Effector memory CD4-positive, alpha-beta T cell (primary cell): ENCODE measurements around the gene ZNF318.
"Not testable (repeated sequence)": the region's sequence is repeated elsewhere in the genome, so short reads cannot be mapped to it uniquely, and the experiment has no call there.

Source experiments
- DNase-seq, 3 donors: peaks; one replicate each; pipeline ENCODE4 v3.0.0-alpha.2; 2020
- H3K27ac ChIP-seq: 2 replicates; pipeline ENCODE4 v1.7.0; 2013; ENCODE audit warnings: mild to moderate bottlenecking, low read length, moderate library complexity; ENCODE audit not compliant: insufficient read depth, poor library complexity, severe bottlenecking
- H3K27me3 ChIP-seq: replicated peaks from 2 replicates; pipeline ENCODE4 v1.7.0; 2013; ENCODE audit warnings: mild to moderate bottlenecking, low read length; ENCODE audit not compliant: insufficient read depth, control insufficient read depth, poor library complexity, severe bottlenecking
- H3K36me3 ChIP-seq: 2 replicates; pipeline ENCODE4 v1.7.0; 2013; ENCODE audit warnings: mild to moderate bottlenecking, low read length, moderate library complexity; ENCODE audit not compliant: control insufficient read depth, insufficient read depth
- H3K4me1 ChIP-seq: 2 replicates; pipeline ENCODE4 v1.7.0; 2013; ENCODE audit warnings: low read length, mild to moderate bottlenecking; ENCODE audit not compliant: control insufficient read depth, insufficient read depth, poor library complexity, severe bottlenecking
- H3K4me3 ChIP-seq: 2 replicates; pipeline ENCODE4 v1.7.0; 2013; ENCODE audit warnings: low read length, low read depth, mild to moderate bottlenecking; ENCODE audit not compliant: insufficient read depth, poor library complexity, severe bottlenecking
- H3K9me3 ChIP-seq: 2 replicates; pipeline ENCODE4 v1.7.0; 2013; ENCODE audit warnings: mild to moderate bottlenecking, low read length, moderate library complexity; ENCODE audit not compliant: control insufficient read depth

The ZNF318 gene

DNA sequence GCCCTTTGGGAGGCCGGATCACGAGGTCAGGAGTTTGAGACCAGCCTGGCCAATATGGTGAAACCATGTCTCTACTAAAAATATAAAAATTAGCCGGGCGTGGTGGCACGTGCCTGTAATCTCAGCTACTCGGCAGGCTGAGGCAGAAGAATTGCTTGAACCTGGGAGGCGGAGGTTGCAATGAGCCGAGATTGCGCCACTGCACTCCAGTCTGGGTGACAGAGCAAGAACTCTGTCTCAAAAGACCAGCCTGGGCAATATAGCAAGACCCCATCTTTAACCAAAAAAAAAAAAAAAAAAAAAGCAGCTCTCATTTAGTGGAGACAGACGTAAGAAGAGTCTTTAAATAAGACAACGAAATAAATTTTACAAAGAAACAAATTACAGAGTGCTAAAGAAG lies 23.2 kb downstream of the ZNF318 start:
- H3K27ac ChIP-seq, H3K9me3 ChIP-seq, DNase-seq, H3K4me1 ChIP-seq, H3K4me3 ChIP-seq, H3K27me3 ChIP-seq: not testable (repeated sequence)
- peaks cover 56% of the 10 kb centered on the region for H3K36me3 ChIP-seq

DNA sequence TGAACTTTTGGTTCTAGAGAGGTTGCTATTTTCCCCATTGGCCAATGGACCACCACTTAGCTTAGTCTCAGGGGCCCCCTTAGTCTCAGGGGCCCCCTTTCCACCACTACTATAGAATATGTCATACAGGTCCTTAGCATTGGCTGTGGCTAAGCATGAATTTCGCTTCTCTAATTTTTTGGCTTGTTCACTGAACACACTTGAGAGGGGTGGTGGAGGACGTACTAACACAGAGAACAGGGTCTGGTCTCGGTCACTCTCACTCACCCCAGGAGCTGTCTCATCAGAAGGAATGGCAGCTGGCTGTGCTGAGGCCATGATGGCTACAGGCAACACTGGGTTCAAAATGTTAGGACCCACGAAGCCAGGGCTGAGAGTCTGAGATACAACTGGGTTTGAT lies 30.3 kb downstream of the ZNF318 start:
- no peaks in the 10 kb centered on the region for H3K27me3 ChIP-seq
- H3K36me3 ChIP-seq = peaks cover 60% of the 10 kb centered on the region
- H3K9me3 ChIP-seq = no peaks in the 10 kb centered on the region
- DNase-seq = no peak
- H3K4me3 ChIP-seq = no peak overlapping the region
- H3K27ac ChIP-seq = no peak overlapping the region
- H3K4me1 ChIP-seq = no peaks in the 10 kb centered on the region

DNA sequence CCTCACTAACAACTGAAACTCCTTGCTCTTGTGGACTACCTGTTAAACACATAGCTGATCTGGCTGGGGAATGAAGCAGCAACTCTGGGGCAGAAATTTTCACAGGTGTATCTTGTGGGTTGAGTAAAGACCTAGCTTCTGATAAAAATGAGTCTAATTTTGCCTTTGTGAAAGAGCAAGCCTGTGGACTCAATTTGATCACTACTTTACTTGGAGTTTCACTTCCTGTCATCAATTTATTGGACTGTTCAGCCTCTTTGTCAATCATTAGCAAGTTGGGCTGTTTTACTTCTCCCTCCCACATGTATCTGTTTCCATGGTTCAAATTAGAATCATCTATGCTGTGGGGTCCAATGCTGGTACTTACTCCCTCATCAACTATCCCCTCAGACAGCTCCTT lies 31.2 kb downstream of the ZNF318 start:
- no peaks in the 10 kb centered on the region for H3K9me3 ChIP-seq
- H3K4me1 ChIP-seq = no peaks in the 10 kb centered on the region
- no peak overlapping the region for H3K27ac ChIP-seq
- no peak for DNase-seq
- no peaks in the 10 kb centered on the region for H3K27me3 ChIP-seq
- peaks cover 53% of the 10 kb centered on the region for H3K36me3 ChIP-seq
- no peak overlapping the region for H3K4me3 ChIP-seq

DNA sequence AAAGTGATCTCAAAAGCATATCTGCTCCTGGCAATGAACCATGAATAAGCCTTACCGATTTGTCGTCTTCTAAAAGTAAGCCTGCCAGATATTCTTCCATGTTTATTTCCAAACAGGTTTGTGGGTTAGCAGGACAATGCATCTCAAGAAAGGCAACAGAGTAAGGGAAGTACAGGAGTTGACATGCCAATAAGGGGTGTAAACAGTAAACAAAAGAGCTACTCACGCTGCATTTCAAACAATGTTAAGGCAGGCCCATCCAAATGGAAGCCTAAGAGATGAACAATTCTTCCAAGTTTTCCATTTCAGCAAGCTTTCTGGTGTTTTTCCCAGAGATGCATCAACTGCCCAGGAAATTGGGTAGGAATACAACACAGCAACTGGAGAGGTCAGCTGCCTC lies 33.1 kb downstream of the ZNF318 start:
- Histone ChIP-seq H3K4me1 (peaks cover 7% of the 10 kb centered on the region), H3K4me3 (no peak overlapping the region), H3K36me3 (peaks cover 35% of the 10 kb centered on the region), H3K27me3 (no peaks in the 10 kb centered on the region), H3K27ac (no peak overlapping the region), H3K9me3 (no peaks in the 10 kb centered on the region)
- DNase-seq = no peak

DNA sequence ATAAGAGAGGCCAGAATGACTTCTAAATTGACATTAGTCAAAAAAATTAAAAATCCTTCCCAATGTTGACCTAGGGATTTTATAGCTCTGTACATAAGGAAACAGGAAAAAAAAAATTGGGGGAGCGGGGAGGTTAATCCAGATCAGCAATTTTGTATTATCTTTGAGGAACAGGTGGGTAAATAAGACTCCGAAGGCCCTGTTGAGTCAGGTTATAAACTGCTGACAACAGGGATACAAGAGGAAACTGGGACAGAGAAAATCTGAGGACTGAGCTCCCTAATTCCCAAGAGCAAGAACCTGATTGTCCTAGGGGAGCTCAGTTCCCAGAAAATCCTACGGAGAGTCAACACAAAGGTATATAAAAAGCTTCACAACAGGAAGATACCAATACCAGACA lies 34.0 kb downstream of the ZNF318 start:
- H3K4me3 ChIP-seq = no peak overlapping the region
- no peaks in the 10 kb centered on the region for H3K27me3 ChIP-seq
- DNase-seq = no peak
- H3K9me3 ChIP-seq = no peaks in the 10 kb centered on the region
- H3K36me3 ChIP-seq = peaks cover 26% of the 10 kb centered on the region
- no peak overlapping the region for H3K27ac ChIP-seq
- H3K4me1 ChIP-seq = peaks cover 13% of the 10 kb centered on the region

DNA sequence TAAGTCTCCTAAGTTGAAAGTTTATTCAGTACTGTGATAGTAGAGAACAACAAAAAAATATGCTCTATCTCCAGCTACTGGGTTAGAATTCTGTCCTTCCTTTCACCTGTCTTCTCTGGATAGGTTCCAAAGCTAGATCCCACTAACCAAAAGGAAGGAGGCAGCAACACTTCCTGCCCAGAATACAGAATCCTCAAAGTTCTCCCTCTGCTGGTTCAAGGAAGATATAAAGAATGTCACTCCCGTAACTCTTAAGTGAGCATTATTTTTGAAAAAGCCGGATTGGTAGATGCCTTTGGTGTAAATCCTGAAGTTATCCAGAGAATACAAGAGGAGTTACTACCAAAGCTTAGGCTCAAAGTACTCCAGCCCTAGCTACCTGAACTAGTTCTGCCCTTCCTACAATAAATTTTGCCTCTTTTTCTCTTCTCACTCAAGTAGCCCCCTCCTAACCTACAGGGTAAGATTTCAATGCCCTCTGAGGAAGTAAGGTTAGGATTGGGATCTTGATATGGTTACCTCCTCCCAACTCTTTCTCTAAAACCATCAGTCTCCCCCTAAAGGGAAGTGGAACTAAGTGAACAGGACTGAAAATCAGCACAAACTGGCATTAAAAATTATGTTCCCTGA lies 34.9 kb downstream of the ZNF318 start:
- no peak overlapping the region for H3K27ac ChIP-seq
- no peak for DNase-seq
- no peaks in the 10 kb centered on the region for H3K9me3 ChIP-seq
- peaks cover 17% of the 10 kb centered on the region for H3K36me3 ChIP-seq
- peaks cover 13% of the 10 kb centered on the region for H3K4me1 ChIP-seq
- no peak overlapping the region for H3K4me3 ChIP-seq
- H3K27me3 ChIP-seq = no peaks in the 10 kb centered on the region

DNA sequence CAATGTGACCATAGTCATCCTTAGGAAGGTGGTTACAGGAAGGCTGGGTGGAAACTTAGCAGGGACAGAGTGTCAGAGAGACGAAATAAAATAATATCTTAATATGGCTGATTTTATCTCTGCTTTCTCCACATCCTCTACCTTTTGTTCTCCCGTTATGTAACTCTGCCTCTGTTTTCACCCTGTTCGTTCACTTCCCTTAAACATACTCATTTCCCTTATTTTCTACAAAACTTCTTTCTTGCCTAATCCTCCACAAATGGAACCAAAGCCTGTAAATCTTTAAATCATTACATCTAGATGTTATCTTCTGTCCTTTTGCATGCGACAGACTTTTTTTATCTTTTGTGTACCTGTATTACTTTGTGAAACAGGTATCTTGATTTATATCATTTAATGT lies 37.6 kb downstream of the ZNF318 start:
- peaks cover under 1% of the 10 kb centered on the region for H3K36me3 ChIP-seq
- H3K27me3 ChIP-seq = no peaks in the 10 kb centered on the region
- no peaks in the 10 kb centered on the region for H3K9me3 ChIP-seq
- peaks cover 13% of the 10 kb centered on the region for H3K4me1 ChIP-seq
- no peak overlapping the region for H3K4me3 ChIP-seq
- DNase-seq = no peak
- H3K27ac ChIP-seq = no peak overlapping the region

DNA sequence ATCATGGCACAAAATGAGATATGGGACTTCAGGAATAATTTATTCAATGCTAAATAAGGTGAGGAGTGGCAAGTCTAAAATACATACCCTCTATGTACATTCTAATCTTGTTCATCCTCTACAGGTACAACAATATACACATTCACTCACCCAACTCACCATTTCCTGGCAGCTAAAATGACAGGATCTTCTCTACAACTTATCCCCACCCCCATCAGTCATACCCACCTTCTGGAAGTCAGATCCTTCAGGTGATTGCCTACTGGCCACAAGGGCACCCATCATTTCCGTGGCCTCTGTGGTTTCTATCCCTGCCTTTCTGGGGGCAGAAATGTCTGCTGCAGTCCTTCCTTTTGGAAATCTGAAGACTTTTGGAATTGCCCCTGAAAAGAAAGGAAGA lies 38.0 kb downstream of the ZNF318 start:
- DNase-seq = no peak

DNA sequence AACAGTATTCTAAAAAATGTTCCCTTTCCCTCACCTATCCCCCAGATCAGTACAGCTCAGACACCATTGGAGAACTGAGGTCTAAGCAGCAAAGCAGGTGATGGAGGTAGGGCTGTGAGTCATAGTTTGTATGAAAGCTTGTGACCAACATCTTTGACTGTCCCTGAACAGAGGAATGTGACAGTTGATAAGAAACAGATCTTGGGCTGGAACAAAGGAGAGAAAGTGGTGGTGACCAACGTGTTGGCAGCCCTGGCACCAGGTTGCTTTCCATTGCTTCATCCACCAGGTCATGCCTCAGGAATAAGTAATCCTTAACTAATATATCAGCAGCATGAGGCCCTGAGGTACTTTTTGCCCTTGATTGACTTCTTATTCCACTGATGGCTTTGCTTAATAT lies 40.9 kb downstream of the ZNF318 start:
- no peaks in the 10 kb centered on the region for H3K9me3 ChIP-seq
- H3K4me3 ChIP-seq = no peak overlapping the region
- H3K4me1 ChIP-seq = peaks cover 13% of the 10 kb centered on the region
- no peak for DNase-seq
- H3K27ac ChIP-seq = no peak overlapping the region
- no peaks in the 10 kb centered on the region for H3K36me3 ChIP-seq
- no peaks in the 10 kb centered on the region for H3K27me3 ChIP-seq

More for the DNA sequence above, 38.0 kb downstream of the ZNF318 start:
- peak overlapping the region; percentile 8 for H3K4me3 ChIP-seq
- H3K27me3 ChIP-seq = no peaks in the 10 kb centered on the region
- no peak overlapping the region for H3K27ac ChIP-seq
- no peaks in the 10 kb centered on the region for H3K36me3 ChIP-seq
- no peaks in the 10 kb centered on the region for H3K9me3 ChIP-seq
- H3K4me1 ChIP-seq = peaks cover 13% of the 10 kb centered on the region

DNA sequence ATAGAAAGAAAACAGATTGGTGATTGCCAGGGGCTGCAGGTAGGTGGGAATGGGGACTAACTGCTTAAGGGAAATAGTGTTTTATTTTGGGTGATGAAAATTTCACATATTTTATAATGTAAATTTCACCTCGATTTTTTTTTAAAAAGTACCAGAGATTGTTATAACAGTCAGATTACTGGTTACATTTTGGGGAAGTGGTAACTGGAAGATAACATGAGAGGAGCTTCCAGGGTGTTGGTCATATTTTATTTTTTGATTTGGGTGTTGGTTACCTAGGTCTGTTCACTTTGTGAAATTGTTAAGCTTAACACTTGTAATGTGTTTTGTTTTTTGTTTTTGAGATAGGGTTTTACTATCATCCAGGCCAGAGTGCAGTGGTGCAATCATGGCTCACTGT lies 43.6 kb downstream of the ZNF318 start:
- no peaks in the 10 kb centered on the region for H3K36me3 ChIP-seq
- no peak overlapping the region for H3K4me3 ChIP-seq

More for the DNA sequence above, 43.6 kb downstream of the ZNF318 start:
- peaks cover under 1% of the 10 kb centered on the region for H3K4me1 ChIP-seq
- H3K27me3 ChIP-seq = no peaks in the 10 kb centered on the region
- no peaks in the 10 kb centered on the region for H3K9me3 ChIP-seq
- no peak overlapping the region for H3K27ac ChIP-seq
- DNase-seq = no peak
